HepG2 (cell line): ENCODE data around the gene PIEZO1. TPM values are rescaled to one million over a fixed set of nuclear protein-coding genes. Genes with fewer than 3 reads are reported as not detected.

Source experiments
- ATAC-seq: fragments of 200-7000 bp; cut with Tn5 transposase; 3 replicates; pipeline ENCODE4 v1.9.1; 2020; ENCODE audit warnings: mild to moderate bottlenecking, moderate library complexity
- BruUV-seq: library from RNA; stranded (reverse); fragments of 400-500 nt; replicated peaks from 2 replicates; lab custom pipeline; 2021; lab: Mats Ljungman, UMichigan
- CTCF ChIA-PET: fragments of 300-600 bp; formaldehyde crosslinking; extraction: SDS; loops from one replicate; lab custom pipeline; 2021; ENCODE audit warnings: low total read pairs, inconsistent platforms, low intra/inter-chr PET ratio; lab: Yijun Ruan, JAX
- POLR2A ChIA-PET: fragments of 350-600 bp; sonication (Branson Sonifier 250); formaldehyde crosslinking; loops from one replicate; lab custom pipeline; 2020; ENCODE audit warnings: antibody characterized with exemption, inconsistent platforms; lab: Yijun Ruan, JAX
- DNase-seq: peaks from one replicate; pipeline ENCODE4 v3.0.0-alpha.2; 2015; ENCODE audit warnings: low spot score
- FAIRE-seq: peaks from 3 replicates; lab custom pipeline; 2011; peaks lifted over from hg19 to GRCh38; lab: Jason Lieb, UNC
- H2AFZ ChIP-seq: one replicate; pipeline ENCODE4 v1.6.1; 2011; ENCODE audit warnings: low read length, inconsistent platforms
- H3K27ac ChIP-seq: fragments of 300-600 bp; 3 replicates; pipeline ENCODE4 v1.8.0; 2011; ENCODE audit warnings: mixed run types, mild to moderate bottlenecking, mixed read lengths, low read length, inconsistent platforms; ENCODE audit not compliant: insufficient read depth; ENCODE audit errors: extremely low read length
- H3K27me3 ChIP-seq, 2 experiments: fragments of 200-600 bp in 1 of 2; 2 replicates in 1 of 2; 3 replicates in 1 of 2; pipeline versions ENCODE4 v1.6.0 to v1.8.0; 2011; ENCODE audit warnings: low read length in 2 of 2, mild to moderate bottlenecking in 2 of 2, moderate library complexity in 2 of 2, inconsistent platforms in 1 of 2; ENCODE audit not compliant: insufficient read depth in 2 of 2, control insufficient read depth in 1 of 2
- H3K36me3 ChIP-seq, 2 experiments: fragments of 200-600 bp in 1 of 2; replicated peaks in 1 of 2; 2 replicates in 1 of 2; 3 replicates in 1 of 2; pipeline versions ENCODE4 v1.5.1 to v1.8.0; 2011; ENCODE audit warnings: low read length in 2 of 2, inconsistent platforms in 1 of 2; ENCODE audit not compliant: insufficient read depth in 2 of 2, control insufficient read depth in 1 of 2
- H3K4me1 ChIP-seq: 2 replicates; pipeline ENCODE4 v1.5.1; 2012; ENCODE audit warnings: low read length, inconsistent platforms; ENCODE audit not compliant: insufficient read depth
- H3K4me2 ChIP-seq: 2 replicates; pipeline ENCODE4 v1.6.0; 2011; ENCODE audit warnings: low read depth, low read length, inconsistent platforms
- H3K4me3 ChIP-seq, 3 experiments: fragments of 200-600 bp in 1 of 3; sonication (generic), shearing (Covaris generic) in 1 of 3; replicated peaks in 1 of 3; 2 replicates each; pipeline ENCODE4 v1.5.1; 2011 to 2016; ENCODE audit warnings: low read length in 3 of 3, inconsistent platforms in 2 of 3, low read depth in 2 of 3, mild to moderate bottlenecking in 2 of 3, control low read depth in 1 of 3, mixed read lengths in 1 of 3; ENCODE audit not compliant: insufficient read depth in 1 of 3
- H3K79me2 ChIP-seq: one replicate; pipeline ENCODE4 v1.6.1; 2011; ENCODE audit warnings: low read length, inconsistent platforms; ENCODE audit not compliant: insufficient read depth
- H3K9ac ChIP-seq: 2 replicates; pipeline ENCODE4 v1.6.0; 2011; ENCODE audit warnings: mild to moderate bottlenecking, low read depth, low read length, inconsistent platforms; ENCODE audit not compliant: insufficient read depth
- H3K9me3 ChIP-seq: 2 replicates; pipeline ENCODE4 v1.5.1; 2012; ENCODE audit warnings: mild to moderate bottlenecking, low read length
- H4K20me1 ChIP-seq: 2 replicates; pipeline ENCODE4 v1.6.0; 2011; ENCODE audit warnings: inconsistent platforms, mild to moderate bottlenecking, low read length, moderate library complexity; ENCODE audit not compliant: insufficient read depth
- BCL6 ChIP-seq: IDR thresholded peaks from 2 replicates; pipeline ENCODE4 v1.6.1; 2016; ENCODE audit warnings: missing genetic modification reagents, missing compliant biosample characterization
- BORCS8-MEF2B ChIP-seq: sonication (generic); formaldehyde crosslinking; IDR thresholded peaks from 2 replicates; pipeline ENCODE4 v1.8.0; 2022; ENCODE audit warnings: mild to moderate bottlenecking, missing genetic modification reagents
- FLYWCH1 ChIP-seq: sonication (generic); formaldehyde crosslinking; IDR thresholded peaks from 2 replicates; pipeline ENCODE4 v1.8.1; 2023; ENCODE audit warnings: mild to moderate bottlenecking, missing genetic modification reagents
- HMG20B ChIP-seq: conservative IDR thresholded peaks from 2 replicates; pipeline ENCODE4 v1.6.1; 2016; ENCODE audit warnings: missing genetic modification reagents, missing compliant biosample characterization
- KAT7 ChIP-seq: IDR thresholded peaks from 2 replicates; pipeline ENCODE4 v1.6.1; 2018; ENCODE audit warnings: borderline replicate concordance, missing compliant biosample characterization
- MYNN ChIP-seq: sonication (generic); formaldehyde crosslinking; IDR thresholded peaks from 2 replicates; pipeline ENCODE4 v1.4.0; 2020; ENCODE audit warnings: mild to moderate bottlenecking, low read depth, missing genetic modification reagents
- NR2F2 ChIP-seq: IDR thresholded peaks from 2 replicates; pipeline ENCODE4 v1.6.1; 2012; ENCODE audit warnings: low read depth, inconsistent platforms, borderline replicate concordance
- NR2F6 ChIP-seq, 2 experiments: IDR thresholded peaks; 2 replicates each; pipeline ENCODE4 v1.6.1; 2016; ENCODE audit warnings: antibody characterized with exemption in 1 of 2, mild to moderate bottlenecking in 1 of 2
- POLR2A ChIP-seq, 2 experiments: IDR thresholded peaks; 2 replicates each; pipeline ENCODE4 v1.6.1; 2011; ENCODE audit warnings: low read depth in 2 of 2, low read length in 2 of 2, mild to moderate bottlenecking in 1 of 2, moderate library complexity in 1 of 2; ENCODE audit not compliant: insufficient read depth in 1 of 2
- TAF1 ChIP-seq: sonication (generic); formaldehyde crosslinking; IDR thresholded peaks from 2 replicates; pipeline ENCODE4 v1.4.0; 2020; ENCODE audit warnings: missing genetic modification reagents
- ZBTB1 ChIP-seq: sonication (generic); formaldehyde crosslinking; IDR thresholded peaks from 2 replicates; pipeline ENCODE4 v1.4.0; 2020; ENCODE audit warnings: missing genetic modification reagents, borderline replicate concordance
- ZBTB7B ChIP-seq: sonication (generic); formaldehyde crosslinking; IDR thresholded peaks from 2 replicates; pipeline ENCODE4 v1.4.0; 2020; ENCODE audit warnings: missing genetic modification reagents
- ZFAT ChIP-seq: sonication (generic); formaldehyde crosslinking; conservative IDR thresholded peaks from 2 replicates; pipeline ENCODE4 v1.8.1; 2023; ENCODE audit warnings: missing genetic modification reagents, inconsistent platforms
- ZNF101 ChIP-seq: sonication (generic); formaldehyde crosslinking; IDR thresholded peaks from 2 replicates; pipeline ENCODE4 v1.4.0; 2020; ENCODE audit warnings: mild to moderate bottlenecking, low read depth, missing genetic modification reagents, borderline replicate concordance
- ZNF329 ChIP-seq: sonication (generic); formaldehyde crosslinking; IDR thresholded peaks from 2 replicates; pipeline ENCODE4 v1.9.0; 2021; ENCODE audit warnings: low read depth, mild to moderate bottlenecking, missing genetic modification reagents
- ZNF761 ChIP-seq: sonication (generic); formaldehyde crosslinking; conservative IDR thresholded peaks from 2 replicates; pipeline ENCODE4 v1.4.0; 2020; ENCODE audit warnings: mild to moderate bottlenecking, missing genetic modification reagents
- ZNF775 ChIP-seq: sonication (generic); formaldehyde crosslinking; IDR thresholded peaks from 2 replicates; pipeline ENCODE4 v1.4.0; 2020; ENCODE audit warnings: missing genetic modification reagents, mild to moderate bottlenecking, moderate library complexity, borderline replicate concordance
- WGBS: methylation state at CpG from one replicate; pipeline ENCODE4 v1.1.6; 2017; ENCODE audit warnings: low lambda C conversion rate; 5-methylcytosine and 5-hydroxymethylcytosine counted together
- in situ Hi-C: cut with HindIII; loops from 2 replicates; pipeline ENCODE4 v1.10.0; 2017; ENCODE audit warnings: low pct_unique_long_range_greater_than_20kb; ENCODE audit not compliant: extremely low pct_ligation_motif_present
- intact Hi-C: fragments of 100-400 bp; cut with micrococcal nuclease; formaldehyde crosslinking; loops from one replicate; pipeline ENCODE4 v1.10.0; 2022; ENCODE audit not compliant: unreplicated experiment
- polyA plus RNA-seq, 8 experiments: library from polyadenylated mRNA; depleted of rRNA in 3 of 8; stranded (reverse) in 7 of 8; unstranded in 1 of 8; fragments of >200 nt; fragmentation: Illumina TruSeq in 4 of 8; extraction: Trizol in 4 of 8; gene quantifications; 2 replicates each; pipeline versions ENCODE4 v1.2.1 to v1.2.3, GENCODE V29; 2011 to 2016; ENCODE audit warnings: low read depth in 4 of 8, missing spikeins in 1 of 8, mixed read lengths in 1 of 8; ENCODE audit not compliant: insufficient read depth in 1 of 8
- total RNA-seq, 5 experiments: library from RNA; depleted of rRNA; stranded (reverse); fragments of >200 nt; fragmentation: Illumina TruSeq; extraction: Trizol; gene quantifications; 2 replicates each; pipeline ENCODE4 v1.2.3, GENCODE V29; 2016; ENCODE audit warnings: low read depth in 1 of 5
- TF ChIP-seq, protein P1 (sequence below): sonication (generic); formaldehyde crosslinking; IDR thresholded peaks from 2 replicates; pipeline ENCODE4 v1.8.1; 2023; ENCODE audit warnings: mild to moderate bottlenecking, moderate library complexity, missing genetic modification reagents
- TF ChIP-seq, protein P2 (sequence below): sonication (generic); formaldehyde crosslinking; IDR thresholded peaks from 2 replicates; pipeline ENCODE4 v1.5.1; 2020; ENCODE audit warnings: missing genetic modification reagents, mild to moderate bottlenecking, borderline replicate concordance
- TF ChIP-seq, protein P3 (sequence below): sonication (generic); formaldehyde crosslinking; IDR thresholded peaks from 2 replicates; pipeline ENCODE4 v1.4.0; 2020; ENCODE audit warnings: mild to moderate bottlenecking, missing genetic modification reagents
- TF ChIP-seq, protein P4 (sequence below): sonication (generic); formaldehyde crosslinking; IDR thresholded peaks from 2 replicates; pipeline ENCODE4 v1.5.0; 2020; ENCODE audit warnings: mild to moderate bottlenecking, missing genetic modification reagents, borderline replicate concordance

The PIEZO1 gene
- total and polyA plus RNA-seq, 2 of the 13 experiments (the other 11 are each of a cell fraction or from before 2014, with no cell fraction given), result 67.9 to 85.0 TPM

DNA sequence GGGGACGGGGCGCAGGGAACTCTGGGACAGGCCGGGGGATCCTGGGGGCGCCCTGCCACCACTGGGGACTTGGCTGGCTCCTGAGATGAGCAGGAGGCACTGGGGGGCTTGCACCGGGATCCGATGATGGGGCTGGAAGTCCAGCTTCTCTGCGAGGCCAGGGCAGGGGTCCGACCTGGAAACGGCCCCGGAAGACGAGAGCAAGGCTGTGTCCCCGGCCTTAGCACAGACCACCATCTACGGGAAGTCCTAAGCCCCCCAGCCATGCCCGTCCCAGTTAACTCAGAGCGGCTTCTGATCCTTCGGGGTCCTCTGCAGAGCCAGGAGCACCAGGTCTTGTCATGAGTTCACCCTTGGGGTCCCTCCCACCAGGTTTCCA is 19.1 kb upstream of the PIEZO1 start:
- peak; percentile 0; the same call in 1 of the 2 replicates for TF ChIP-seq BORCS8-MEF2B (CRISPR knock-in tag)
- peak in 1 of 2 experiments; percentile 57; a peak in 2 of 4 replicates for TF ChIP-seq POLR2A (IDR thresholded peaks at IDR 0.05; ENCODE audit: insufficient read depth in 1 of 2, low read depth in 2 of 2, low read length in 2 of 2)
- 0 out of 2 replicates have a peak, but pooled peaks have one; percentile 3 for TF ChIP-seq BCL6 (CRISPR knock-in tag)
- no peak for TF ChIP-seq FLYWCH1 (CRISPR knock-in tag)
- no peak for TF ChIP-seq HMG20B
- TF ChIP-seq ZNF761, result no peak
- 0 out of 2 replicates have a peak, but pooled peaks have one; percentile 4 for TF ChIP-seq MYNN (CRISPR knock-in tag)
- TF ChIP-seq NR2F6 (IDR thresholded peaks at IDR 0.05), result no peak
- no peak for TF ChIP-seq NR2F6 (CRISPR knock-in tag; IDR thresholded peaks at IDR 0.05)
- TF ChIP-seq, protein P1, sequence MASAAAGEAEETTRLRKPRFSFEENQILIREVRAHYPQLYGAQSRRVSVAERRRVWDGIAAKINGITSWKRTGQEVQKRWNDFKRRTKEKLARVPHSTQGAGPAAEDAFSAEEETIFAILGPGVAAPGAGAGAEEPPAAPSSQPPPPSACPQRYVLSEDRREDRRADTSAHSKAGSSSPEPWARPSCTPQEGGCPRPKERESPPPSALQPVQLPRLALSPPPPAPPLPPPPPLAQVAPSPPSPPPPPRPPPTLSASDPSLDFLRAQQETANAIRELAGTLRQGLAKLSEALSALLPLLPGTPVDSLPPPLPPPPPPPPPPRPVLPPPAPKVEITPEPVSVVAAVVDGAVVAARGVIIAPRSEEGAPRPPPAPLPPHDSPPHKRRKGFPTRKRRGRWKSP (CRISPR knock-in tag), result 0 out of 2 replicates have a peak, but pooled peaks have one; percentile 1
- TF ChIP-seq ZNF101 (CRISPR knock-in tag), result no peak
- no peak for TF ChIP-seq ZNF329 (CRISPR knock-in tag)
- no peak for TF ChIP-seq ZNF775 (CRISPR knock-in tag)
- 0 out of 2 replicates have a peak, but pooled peaks have one; percentile 2 for TF ChIP-seq TAF1 (CRISPR knock-in tag)
- TF ChIP-seq ZFAT, result no peak
- TF ChIP-seq, protein P2, sequence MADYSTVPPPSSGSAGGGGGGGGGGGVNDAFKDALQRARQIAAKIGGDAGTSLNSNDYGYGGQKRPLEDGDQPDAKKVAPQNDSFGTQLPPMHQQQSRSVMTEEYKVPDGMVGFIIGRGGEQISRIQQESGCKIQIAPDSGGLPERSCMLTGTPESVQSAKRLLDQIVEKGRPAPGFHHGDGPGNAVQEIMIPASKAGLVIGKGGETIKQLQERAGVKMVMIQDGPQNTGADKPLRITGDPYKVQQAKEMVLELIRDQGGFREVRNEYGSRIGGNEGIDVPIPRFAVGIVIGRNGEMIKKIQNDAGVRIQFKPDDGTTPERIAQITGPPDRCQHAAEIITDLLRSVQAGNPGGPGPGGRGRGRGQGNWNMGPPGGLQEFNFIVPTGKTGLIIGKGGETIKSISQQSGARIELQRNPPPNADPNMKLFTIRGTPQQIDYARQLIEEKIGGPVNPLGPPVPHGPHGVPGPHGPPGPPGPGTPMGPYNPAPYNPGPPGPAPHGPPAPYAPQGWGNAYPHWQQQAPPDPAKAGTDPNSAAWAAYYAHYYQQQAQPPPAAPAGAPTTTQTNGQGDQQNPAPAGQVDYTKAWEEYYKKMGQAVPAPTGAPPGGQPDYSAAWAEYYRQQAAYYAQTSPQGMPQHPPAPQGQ (CRISPR knock-in tag), result no peak
- 0 out of 2 replicates have a peak, but pooled peaks have one; percentile 28 for TF ChIP-seq NR2F2
- peak; percentile 10; the same call in 1 of the 2 replicates for TF ChIP-seq KAT7 (CRISPR knock-in tag)
- TF ChIP-seq, protein P3, sequence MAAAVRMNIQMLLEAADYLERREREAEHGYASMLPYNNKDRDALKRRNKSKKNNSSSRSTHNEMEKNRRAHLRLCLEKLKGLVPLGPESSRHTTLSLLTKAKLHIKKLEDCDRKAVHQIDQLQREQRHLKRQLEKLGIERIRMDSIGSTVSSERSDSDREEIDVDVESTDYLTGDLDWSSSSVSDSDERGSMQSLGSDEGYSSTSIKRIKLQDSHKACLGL (CRISPR knock-in tag), result peak; percentile 13; the same call in 1 of the 2 replicates
- TF ChIP-seq ZBTB7B (CRISPR knock-in tag), result no peak
- no peak for TF ChIP-seq ZBTB1 (CRISPR knock-in tag)
- TF ChIP-seq, protein P4, sequence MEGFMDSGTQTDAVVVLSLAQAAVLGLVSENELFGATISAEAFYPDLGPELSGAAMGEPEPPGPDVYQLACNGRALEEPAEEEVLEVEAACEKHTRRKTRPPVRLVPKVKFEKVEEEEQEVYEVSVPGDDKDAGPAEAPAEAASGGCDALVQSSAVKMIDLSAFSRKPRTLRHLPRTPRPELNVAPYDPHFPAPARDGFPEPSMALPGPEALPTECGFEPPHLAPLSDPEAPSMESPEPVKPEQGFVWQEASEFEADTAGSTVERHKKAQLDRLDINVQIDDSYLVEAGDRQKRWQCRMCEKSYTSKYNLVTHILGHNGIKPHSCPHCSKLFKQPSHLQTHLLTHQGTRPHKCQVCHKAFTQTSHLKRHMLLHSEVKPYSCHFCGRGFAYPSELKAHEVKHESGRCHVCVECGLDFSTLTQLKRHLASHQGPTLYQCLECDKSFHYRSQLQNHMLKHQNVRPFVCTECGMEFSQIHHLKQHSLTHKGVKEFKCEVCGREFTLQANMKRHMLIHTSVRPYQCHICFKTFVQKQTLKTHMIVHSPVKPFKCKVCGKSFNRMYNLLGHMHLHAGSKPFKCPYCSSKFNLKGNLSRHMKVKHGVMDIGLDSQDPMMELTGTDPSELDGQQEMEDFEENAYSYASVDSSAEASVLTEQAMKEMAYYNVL (CRISPR knock-in tag), result no peak
- no peak for FAIRE-seq
- Histone ChIP-seq H3K4me3 (peak overlapping the region; percentile 73 to 88 (median 76)), H4K20me1 (no peaks in the 10 kb centered on the region), H3K4me2 (peak overlapping the region; percentile 99), H3K27ac (peak overlapping the region; percentile 71), H3K79me2 (peaks cover 14% of the 10 kb centered on the region), H3K9ac (peak overlapping the region; percentile 77), H3K4me1 (peaks cover 24% of the 10 kb centered on the region), H2AFZ (no peak overlapping the region), H3K27me3 (no peaks in the 10 kb centered on the region), H3K36me3 (peaks cover 11 to 32% of the 10 kb centered on the region in 2 experiments), H3K9me3 (no peaks in the 10 kb centered on the region)
- WGBS, result 0% methylated on average over 9 of the region's 16 CpGs
- no peak; the same call in 2 of the 3 replicates for ATAC-seq
- in situ Hi-C loops (loop anchor here (5.0 kb wide), 1 partner anchor 47 kb away; no protein-coding TSS in a partner anchor), intact Hi-C loops (no loop called here)
- POLR2A ChIA-PET, result interaction anchor here (2.2 kb wide), 1 partner anchor 44 kb away, joined by 6 read pairs; no protein-coding TSS in a partner anchor
- no peak for DNase-seq
- CTCF ChIA-PET, result no interaction called here
- TSS peak; percentile 59 for BruUV-seq
